ENCODE data around the gene TBC1D14. TPM values are rescaled to one million over a fixed set of nuclear protein-coding genes. Genes with fewer than 3 reads are reported as not detected.

The TBC1D14 gene
- total and polyA plus RNA-seq, 10 of the 15 experiments (the other 5 are each of a cell fraction or from before 2014, with no cell fraction given) = 0.87 to 39.3 (median 30.1) TPM

DNA sequence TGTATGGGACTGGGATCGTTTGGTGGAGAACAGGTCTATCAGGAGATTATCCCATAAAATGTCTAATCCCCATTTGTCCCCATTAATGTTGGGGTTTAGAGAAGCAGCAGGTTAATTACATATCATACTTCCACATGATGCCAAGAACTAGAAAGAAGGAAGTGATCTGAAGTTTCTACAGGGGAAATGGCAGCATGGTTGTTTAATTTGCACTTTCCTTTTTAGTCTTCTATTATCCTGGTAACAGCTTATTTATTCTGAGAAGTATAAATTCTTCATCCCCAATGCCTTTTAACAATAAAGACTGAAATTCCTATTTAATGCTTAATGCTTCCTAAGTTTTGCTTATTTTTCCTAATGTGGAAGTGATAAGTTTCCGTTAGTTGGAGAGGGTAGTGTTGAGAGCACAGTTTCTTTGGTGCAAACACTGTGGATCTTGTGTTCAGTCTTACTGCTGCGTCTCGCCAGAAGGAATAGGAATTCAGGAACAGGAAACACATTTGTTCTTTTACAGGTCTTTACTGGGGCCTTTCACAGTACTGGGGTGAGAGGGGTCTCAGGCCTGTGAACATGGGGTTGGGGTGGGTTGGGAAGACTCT lies 74.0 kb downstream of the TBC1D14 start:
- WGBS (ENCODE audit: insufficient coverage, insufficient replicate concordance, low lambda C conversion rate, missing lambda C conversion rate) = 62% methylated on average over 4 of the region's 4 CpGs
- DNase-seq (ENCODE audit: low read depth, low spot score) (no peak), FAIRE-seq (no peak), ATAC-seq (no peak)
- RAD21 ChIA-PET (ENCODE audit: unreplicated experiment) = no interaction called here
- BruUV-seq (replicated peaks) = no TSS peak
- Histone ChIP-seq H4K20me1 (ENCODE audit: control insufficient read depth, insufficient read depth) (no peaks in the 10 kb centered on the region), H3K9ac (ENCODE audit: control insufficient read depth, insufficient read depth, low read length) (no peak overlapping the region), H3K79me2 (ENCODE audit: control insufficient read depth, insufficient read depth, low read length) (peaks cover 21% of the 10 kb centered on the region), H3K4me2 (ENCODE audit: control insufficient read depth, insufficient read depth) (no peak overlapping the region), H3K36me3 (ENCODE audit: control insufficient read depth in 2 of 2, insufficient read depth in 2 of 2, low read length in 1 of 2) (no peaks in the 10 kb centered on the region), H3K27ac (ENCODE audit: control insufficient read depth, insufficient read depth) (no peak overlapping the region), H3K4me1 (ENCODE audit: control insufficient read depth, insufficient read depth, low read length) (peaks cover 6% of the 10 kb centered on the region), H3K9me3 (replicated peaks; ENCODE audit: control insufficient read depth, insufficient read depth, low read length) (no peaks in the 10 kb centered on the region), H2AFZ (ENCODE audit: control insufficient read depth, low read depth, low read length) (no peak overlapping the region), H3K4me3 (no peak overlapping the region), H3K27me3 (replicated peaks in 1 of 2; ENCODE audit: control insufficient read depth in 2 of 2, insufficient read depth in 2 of 2, low read length in 1 of 2) (no peaks in the 10 kb centered on the region)
- peak; percentile 51; the same call in 1 of the 2 replicates for TF ChIP-seq SPI1 (IDR thresholded peaks at IDR 0.05; ENCODE audit: borderline replicate concordance, insufficient read depth, low read depth, low read length)
- no peak for TF ChIP-seq SP1 (IDR thresholded peaks at IDR 0.05; ENCODE audit: low read depth, low read length)
- in situ Hi-C loops (cut with MboI) = no loop called here
- POLR2A ChIA-PET = no interaction called here
- CTCF ChIA-PET = interaction anchor here (1.0 to 3.7 kb wide), 6 partner anchors 11 to 264 kb away, joined by 3 to 35 read pairs (median 4); partner anchors contain the start of gene GRPEL1
- SMC1A ChIA-PET (ENCODE audit: uncharacterized antibody, unreplicated experiment) = interaction anchor here (1.3 to 2.7 kb wide), 6 partner anchors 10 to 72 kb away, joined by 3 to 12 read pairs (median 4); no protein-coding TSS in a partner anchor
- intact Hi-C loops (cut with micrococcal nuclease; ENCODE audit: unreplicated experiment) = loop anchor here (10.0 kb wide), 1 partner anchor 199 kb away; the partner anchor contains the start of gene KIAA0232

DNA sequence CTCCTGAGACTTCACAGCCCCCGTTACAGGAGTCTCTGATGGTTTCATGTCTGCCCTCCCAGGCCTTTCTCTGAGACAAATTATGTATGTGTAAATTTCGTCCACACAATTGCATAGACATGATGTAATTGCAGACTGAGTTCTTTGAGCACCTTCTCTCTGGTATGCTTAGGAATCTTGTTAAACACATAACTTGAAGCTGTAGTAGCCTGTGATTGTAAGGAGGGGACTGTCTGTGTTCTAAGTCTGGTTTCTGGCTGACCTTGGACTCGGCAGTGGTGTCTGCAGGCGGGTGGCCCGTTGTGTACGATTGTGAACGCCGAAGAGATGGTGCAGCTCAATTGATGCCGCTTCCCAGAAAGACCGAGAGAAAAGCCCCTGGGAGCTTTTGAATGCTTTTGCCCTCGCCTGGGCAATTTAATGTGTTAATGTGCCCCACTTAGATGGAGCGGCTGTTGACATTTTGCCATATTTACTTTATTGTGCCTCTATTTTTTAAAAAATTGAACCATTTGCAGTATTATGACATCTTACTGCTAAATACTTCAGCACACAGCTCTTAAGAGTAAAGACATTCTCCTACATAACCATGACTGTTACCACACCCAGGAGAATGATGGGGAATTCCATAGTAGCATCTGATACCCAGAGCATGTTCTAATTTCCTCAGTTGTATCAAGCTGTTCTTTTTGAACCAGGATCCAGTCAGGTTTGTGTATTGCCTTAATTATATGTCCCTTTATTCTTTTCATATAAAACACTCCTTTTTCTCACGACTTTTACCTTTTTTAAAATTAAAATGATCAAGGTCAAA lies 75.2 kb downstream of the TBC1D14 start:
- ChIA-PET CTCF (interaction anchor here (1.0 to 3.7 kb wide), 4 partner anchors 12 to 265 kb away, joined by 3 to 35 read pairs (median 4); no protein-coding TSS in a partner anchor), POLR2A (interaction anchor here (1.3 kb wide), 1 partner anchor 19 kb away, joined by 3 read pairs; no protein-coding TSS in a partner anchor), SMC1A (ENCODE audit: uncharacterized antibody, unreplicated experiment) (interaction anchor here (0.7 to 2.5 kb wide), 7 partner anchors 10 to 76 kb away, joined by 3 to 9 read pairs (median 3); no protein-coding TSS in a partner anchor), RAD21 (ENCODE audit: unreplicated experiment) (interaction anchor here (1.0 to 1.5 kb wide), 3 partner anchors 10 to 76 kb away, joined by 3 to 6 read pairs (median 4); partner anchors contain the start of gene TBC1D14)
- DNase-seq (ENCODE audit: low read depth, low spot score) = no peak
- Histone ChIP-seq H3K4me3 (no peak overlapping the region), H4K20me1 (ENCODE audit: control insufficient read depth, insufficient read depth) (no peaks in the 10 kb centered on the region), H3K27me3 (replicated peaks in 1 of 2; ENCODE audit: control insufficient read depth in 2 of 2, insufficient read depth in 2 of 2, low read length in 1 of 2) (no peaks in the 10 kb centered on the region), H3K36me3 (ENCODE audit: control insufficient read depth in 2 of 2, insufficient read depth in 2 of 2, low read length in 1 of 2) (no peaks in the 10 kb centered on the region), H2AFZ (ENCODE audit: control insufficient read depth, low read depth, low read length) (no peak overlapping the region), H3K4me2 (ENCODE audit: control insufficient read depth, insufficient read depth) (peak overlapping the region; percentile 44), H3K27ac (ENCODE audit: control insufficient read depth, insufficient read depth) (no peak overlapping the region), H3K9ac (ENCODE audit: control insufficient read depth, insufficient read depth, low read length) (no peak overlapping the region; the same call in 1 of the 2 replicates), H3K9me3 (replicated peaks; ENCODE audit: control insufficient read depth, insufficient read depth, low read length) (no peaks in the 10 kb centered on the region), H3K79me2 (ENCODE audit: control insufficient read depth, insufficient read depth, low read length) (peaks cover 28% of the 10 kb centered on the region), H3K4me1 (ENCODE audit: control insufficient read depth, insufficient read depth, low read length) (peaks cover 6% of the 10 kb centered on the region)
- BruUV-seq (replicated peaks) = no TSS peak
- 84% methylated on average over 13 of the region's 13 CpGs for WGBS (ENCODE audit: insufficient coverage, insufficient replicate concordance, low lambda C conversion rate, missing lambda C conversion rate)
- intact Hi-C loops (cut with micrococcal nuclease; ENCODE audit: unreplicated experiment) = loop anchor here (5.0 to 10.0 kb wide), 4 partner anchors 78 to 268 kb away; partner anchors contain the start of genes BLOC1S4, KIAA0232 and TBC1D14
- no peak for FAIRE-seq
- no peak for ATAC-seq
- in situ Hi-C loops (cut with MboI) = no loop called here
- TF ChIP-seq, protein P1, sequence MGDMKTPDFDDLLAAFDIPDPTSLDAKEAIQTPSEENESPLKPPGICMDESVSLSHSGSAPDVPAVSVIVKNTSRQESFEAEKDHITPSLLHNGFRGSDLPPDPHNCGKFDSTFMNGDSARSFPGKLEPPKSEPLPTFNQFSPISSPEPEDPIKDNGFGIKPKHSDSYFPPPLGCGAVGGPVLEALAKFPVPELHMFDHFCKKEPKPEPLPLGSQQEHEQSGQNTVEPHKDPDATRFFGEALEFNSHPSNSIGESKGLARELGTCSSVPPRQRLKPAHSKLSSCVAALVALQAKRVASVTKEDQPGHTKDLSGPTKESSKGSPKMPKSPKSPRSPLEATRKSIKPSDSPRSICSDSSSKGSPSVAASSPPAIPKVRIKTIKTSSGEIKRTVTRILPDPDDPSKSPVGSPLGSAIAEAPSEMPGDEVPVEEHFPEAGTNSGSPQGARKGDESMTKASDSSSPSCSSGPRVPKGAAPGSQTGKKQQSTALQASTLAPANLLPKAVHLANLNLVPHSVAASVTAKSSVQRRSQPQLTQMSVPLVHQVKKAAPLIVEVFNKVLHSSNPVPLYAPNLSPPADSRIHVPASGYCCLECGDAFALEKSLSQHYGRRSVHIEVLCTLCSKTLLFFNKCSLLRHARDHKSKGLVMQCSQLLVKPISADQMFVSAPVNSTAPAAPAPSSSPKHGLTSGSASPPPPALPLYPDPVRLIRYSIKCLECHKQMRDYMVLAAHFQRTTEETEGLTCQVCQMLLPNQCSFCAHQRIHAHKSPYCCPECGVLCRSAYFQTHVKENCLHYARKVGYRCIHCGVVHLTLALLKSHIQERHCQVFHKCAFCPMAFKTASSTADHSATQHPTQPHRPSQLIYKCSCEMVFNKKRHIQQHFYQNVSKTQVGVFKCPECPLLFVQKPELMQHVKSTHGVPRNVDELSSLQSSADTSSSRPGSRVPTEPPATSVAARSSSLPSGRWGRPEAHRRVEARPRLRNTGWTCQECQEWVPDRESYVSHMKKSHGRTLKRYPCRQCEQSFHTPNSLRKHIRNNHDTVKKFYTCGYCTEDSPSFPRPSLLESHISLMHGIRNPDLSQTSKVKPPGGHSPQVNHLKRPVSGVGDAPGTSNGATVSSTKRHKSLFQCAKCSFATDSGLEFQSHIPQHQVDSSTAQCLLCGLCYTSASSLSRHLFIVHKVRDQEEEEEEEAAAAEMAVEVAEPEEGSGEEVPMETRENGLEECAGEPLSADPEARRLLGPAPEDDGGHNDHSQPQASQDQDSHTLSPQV (IDR thresholded peaks at IDR 0.05) = no peak
- no peak for TF ChIP-seq TCF3 (IDR thresholded peaks at IDR 0.05; ENCODE audit: borderline replicate concordance, insufficient read depth, low read depth, low read length)
- TF ChIP-seq POLR2AphosphoS2 (IDR thresholded peaks at IDR 0.05; ENCODE audit: low read depth, low read length) = no peak
- TF ChIP-seq POU2F2 (IDR thresholded peaks at IDR 0.05; ENCODE audit: borderline replicate concordance, low read depth, low read length) = no peak
- TF ChIP-seq NFYA (IDR thresholded peaks at IDR 0.05; ENCODE audit: borderline replicate concordance, low read depth, low read length) = no peak
- no peak for TF ChIP-seq CBX3 (IDR thresholded peaks at IDR 0.05; ENCODE audit: borderline replicate concordance, low read depth)
- no peak for TF ChIP-seq JUNB (IDR thresholded peaks at IDR 0.05)
